HepG2 (cell line): ENCODE results near the gene ATRNL1.

Source experiments
- CEBPB ChIP-seq: IDR thresholded peaks from 2 replicates; pipeline ENCODE4 v1.6.1; 2011; ENCODE audit warnings: low read depth, low read length, improper control_type of control experiment, borderline replicate concordance
- SIN3A ChIP-seq: IDR thresholded peaks from 2 replicates; pipeline ENCODE4 v1.6.1; 2011; ENCODE audit warnings: low read depth, mild to moderate bottlenecking, control low read depth, low read length, borderline replicate concordance
- ZNF543 ChIP-seq: sonication (generic); formaldehyde crosslinking; IDR thresholded peaks from 2 replicates; pipeline ENCODE4 v1.4.0; 2020; ENCODE audit warnings: mild to moderate bottlenecking, missing genetic modification reagents
- TF ChIP-seq, protein P1 (sequence below): sonication (generic); formaldehyde crosslinking; IDR thresholded peaks from 2 replicates; pipeline ENCODE4 v1.4.0; 2020; ENCODE audit warnings: mild to moderate bottlenecking, missing genetic modification reagents
- TF ChIP-seq, protein P2 (sequence below): sonication (generic); formaldehyde crosslinking; IDR thresholded peaks from 2 replicates; pipeline ENCODE4 v1.5.0; 2020; ENCODE audit warnings: mild to moderate bottlenecking, missing genetic modification reagents, moderate library complexity
- TF ChIP-seq, protein P3 (sequence below): sonication (generic); formaldehyde crosslinking; IDR thresholded peaks from 2 replicates; pipeline ENCODE4 v1.8.1; 2022; ENCODE audit warnings: low read depth, mild to moderate bottlenecking, missing genetic modification reagents
- TF ChIP-seq, protein P4 (sequence below): sonication (generic); formaldehyde crosslinking; IDR thresholded peaks from 2 replicates; pipeline ENCODE4 v1.5.1; 2020; ENCODE audit warnings: mild to moderate bottlenecking, missing genetic modification reagents

DNA sequence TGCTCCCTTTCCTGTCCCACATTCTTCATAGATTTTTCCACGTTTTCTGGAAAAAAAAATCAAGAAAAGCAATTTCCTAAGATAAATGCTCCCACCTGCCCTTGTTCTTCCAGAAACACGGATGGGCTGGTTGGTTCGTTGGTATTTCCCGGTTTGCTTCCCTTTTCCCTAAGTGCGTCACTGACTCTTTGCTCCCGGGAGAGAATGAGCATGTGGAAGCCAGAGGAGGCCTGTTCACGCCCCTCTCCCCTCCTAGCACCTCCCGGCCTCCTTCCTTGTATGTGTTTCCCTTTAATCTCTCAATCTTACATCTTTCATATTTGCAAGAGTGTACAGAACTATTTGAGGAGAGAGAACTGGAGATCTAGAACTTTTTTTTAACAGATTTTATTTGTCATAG, 737.9 kb downstream of the ATRNL1 start:
- TF ChIP-seq, protein P1, sequence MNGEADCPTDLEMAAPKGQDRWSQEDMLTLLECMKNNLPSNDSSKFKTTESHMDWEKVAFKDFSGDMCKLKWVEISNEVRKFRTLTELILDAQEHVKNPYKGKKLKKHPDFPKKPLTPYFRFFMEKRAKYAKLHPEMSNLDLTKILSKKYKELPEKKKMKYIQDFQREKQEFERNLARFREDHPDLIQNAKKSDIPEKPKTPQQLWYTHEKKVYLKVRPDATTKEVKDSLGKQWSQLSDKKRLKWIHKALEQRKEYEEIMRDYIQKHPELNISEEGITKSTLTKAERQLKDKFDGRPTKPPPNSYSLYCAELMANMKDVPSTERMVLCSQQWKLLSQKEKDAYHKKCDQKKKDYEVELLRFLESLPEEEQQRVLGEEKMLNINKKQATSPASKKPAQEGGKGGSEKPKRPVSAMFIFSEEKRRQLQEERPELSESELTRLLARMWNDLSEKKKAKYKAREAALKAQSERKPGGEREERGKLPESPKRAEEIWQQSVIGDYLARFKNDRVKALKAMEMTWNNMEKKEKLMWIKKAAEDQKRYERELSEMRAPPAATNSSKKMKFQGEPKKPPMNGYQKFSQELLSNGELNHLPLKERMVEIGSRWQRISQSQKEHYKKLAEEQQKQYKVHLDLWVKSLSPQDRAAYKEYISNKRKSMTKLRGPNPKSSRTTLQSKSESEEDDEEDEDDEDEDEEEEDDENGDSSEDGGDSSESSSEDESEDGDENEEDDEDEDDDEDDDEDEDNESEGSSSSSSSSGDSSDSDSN (CRISPR knock-in tag), result no peak
- no peak for TF ChIP-seq CEBPB
- TF ChIP-seq ZNF543, result no peak
- TF ChIP-seq SIN3A, result no peak
- TF ChIP-seq, protein P2, sequence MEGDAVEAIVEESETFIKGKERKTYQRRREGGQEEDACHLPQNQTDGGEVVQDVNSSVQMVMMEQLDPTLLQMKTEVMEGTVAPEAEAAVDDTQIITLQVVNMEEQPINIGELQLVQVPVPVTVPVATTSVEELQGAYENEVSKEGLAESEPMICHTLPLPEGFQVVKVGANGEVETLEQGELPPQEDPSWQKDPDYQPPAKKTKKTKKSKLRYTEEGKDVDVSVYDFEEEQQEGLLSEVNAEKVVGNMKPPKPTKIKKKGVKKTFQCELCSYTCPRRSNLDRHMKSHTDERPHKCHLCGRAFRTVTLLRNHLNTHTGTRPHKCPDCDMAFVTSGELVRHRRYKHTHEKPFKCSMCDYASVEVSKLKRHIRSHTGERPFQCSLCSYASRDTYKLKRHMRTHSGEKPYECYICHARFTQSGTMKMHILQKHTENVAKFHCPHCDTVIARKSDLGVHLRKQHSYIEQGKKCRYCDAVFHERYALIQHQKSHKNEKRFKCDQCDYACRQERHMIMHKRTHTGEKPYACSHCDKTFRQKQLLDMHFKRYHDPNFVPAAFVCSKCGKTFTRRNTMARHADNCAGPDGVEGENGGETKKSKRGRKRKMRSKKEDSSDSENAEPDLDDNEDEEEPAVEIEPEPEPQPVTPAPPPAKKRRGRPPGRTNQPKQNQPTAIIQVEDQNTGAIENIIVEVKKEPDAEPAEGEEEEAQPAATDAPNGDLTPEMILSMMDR (CRISPR knock-in tag), result no peak
- TF ChIP-seq, protein P3, sequence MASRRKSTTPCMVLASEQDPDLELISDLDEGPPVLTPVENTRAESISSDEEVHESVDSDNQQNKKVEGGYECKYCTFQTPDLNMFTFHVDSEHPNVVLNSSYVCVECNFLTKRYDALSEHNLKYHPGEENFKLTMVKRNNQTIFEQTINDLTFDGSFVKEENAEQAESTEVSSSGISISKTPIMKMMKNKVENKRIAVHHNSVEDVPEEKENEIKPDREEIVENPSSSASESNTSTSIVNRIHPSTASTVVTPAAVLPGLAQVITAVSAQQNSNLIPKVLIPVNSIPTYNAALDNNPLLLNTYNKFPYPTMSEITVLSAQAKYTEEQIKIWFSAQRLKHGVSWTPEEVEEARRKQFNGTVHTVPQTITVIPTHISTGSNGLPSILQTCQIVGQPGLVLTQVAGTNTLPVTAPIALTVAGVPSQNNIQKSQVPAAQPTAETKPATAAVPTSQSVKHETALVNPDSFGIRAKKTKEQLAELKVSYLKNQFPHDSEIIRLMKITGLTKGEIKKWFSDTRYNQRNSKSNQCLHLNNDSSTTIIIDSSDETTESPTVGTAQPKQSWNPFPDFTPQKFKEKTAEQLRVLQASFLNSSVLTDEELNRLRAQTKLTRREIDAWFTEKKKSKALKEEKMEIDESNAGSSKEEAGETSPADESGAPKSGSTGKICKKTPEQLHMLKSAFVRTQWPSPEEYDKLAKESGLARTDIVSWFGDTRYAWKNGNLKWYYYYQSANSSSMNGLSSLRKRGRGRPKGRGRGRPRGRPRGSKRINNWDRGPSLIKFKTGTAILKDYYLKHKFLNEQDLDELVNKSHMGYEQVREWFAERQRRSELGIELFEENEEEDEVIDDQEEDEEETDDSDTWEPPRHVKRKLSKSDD (CRISPR knock-in tag), result no peak
- TF ChIP-seq, protein P4, sequence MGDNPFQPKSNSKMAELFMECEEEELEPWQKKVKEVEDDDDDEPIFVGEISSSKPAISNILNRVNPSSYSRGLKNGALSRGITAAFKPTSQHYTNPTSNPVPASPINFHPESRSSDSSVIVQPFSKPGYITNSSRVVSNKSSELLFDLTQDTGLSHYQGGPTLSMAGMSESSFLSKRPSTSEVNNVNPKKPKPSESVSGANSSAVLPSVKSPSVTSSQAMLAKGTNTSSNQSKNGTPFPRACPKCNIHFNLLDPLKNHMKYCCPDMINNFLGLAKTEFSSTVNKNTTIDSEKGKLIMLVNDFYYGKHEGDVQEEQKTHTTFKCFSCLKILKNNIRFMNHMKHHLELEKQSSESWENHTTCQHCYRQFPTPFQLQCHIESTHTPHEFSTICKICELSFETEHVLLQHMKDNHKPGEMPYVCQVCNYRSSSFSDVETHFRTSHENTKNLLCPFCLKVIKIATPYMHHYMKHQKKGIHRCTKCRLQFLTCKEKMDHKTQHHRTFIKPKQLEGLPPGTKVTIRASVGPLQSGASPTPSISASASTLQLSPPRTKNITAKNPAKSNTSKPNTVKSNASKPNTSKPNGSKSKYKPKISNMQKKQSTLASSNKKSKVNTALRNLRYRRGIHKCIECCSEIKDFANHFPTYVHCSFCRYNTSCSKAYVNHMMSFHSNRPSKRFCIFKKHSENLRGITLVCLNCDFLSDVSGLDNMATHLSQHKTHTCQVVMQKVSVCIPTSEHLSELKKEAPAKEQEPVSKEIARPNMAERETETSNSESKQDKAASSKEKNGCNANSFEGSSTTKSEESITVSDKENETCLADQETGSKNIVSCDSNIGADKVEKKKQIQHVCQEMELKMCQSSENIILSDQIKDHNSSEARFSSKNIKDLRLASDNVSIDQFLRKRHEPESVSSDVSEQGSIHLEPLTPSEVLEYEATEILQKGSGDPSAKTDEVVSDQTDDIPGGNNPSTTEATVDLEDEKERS, result no peak
